Placental pericyte (primary cell): ENCODE results near the gene IQSEC3. TPM values are rescaled to one million over a fixed set of nuclear protein-coding genes. Genes with fewer than 3 reads are reported as not detected.

ENCODE experiments used
- total RNA-seq: library from RNA; depleted of rRNA; stranded (reverse); fragments of >200 nt; gene quantifications from 2 replicates; pipeline ENCODE4 v1.2.3, GENCODE V29; 2012

The IQSEC3 gene
- total RNA-seq = under 0.01 TPM in 1 of 2 replicates, not detected in the other

DNA sequence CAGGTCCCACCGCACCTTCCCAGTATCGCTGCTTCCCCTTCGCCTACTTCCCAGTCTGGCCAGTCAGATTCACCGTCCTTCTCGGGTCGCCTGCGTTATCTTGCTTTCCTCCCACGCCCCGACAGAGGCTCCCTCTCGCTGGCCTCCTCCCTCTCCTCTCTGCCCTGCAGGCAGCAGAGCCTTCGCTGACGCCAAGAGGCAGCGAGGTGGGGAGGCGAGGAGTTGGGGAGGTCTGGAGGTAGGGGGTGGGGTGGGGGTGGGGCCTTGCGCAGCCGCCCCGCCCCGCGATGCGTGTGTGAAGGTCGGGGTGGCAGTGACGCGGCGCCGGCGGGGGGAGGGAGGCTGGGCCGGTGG is at the start of gene IQSEC3:
Gene IQSEC3 (plus strand): TSS at position 340 of the 354 bp plus-strand sequence. CDS start 116 bp downstream, outside the sequence.

DNA sequence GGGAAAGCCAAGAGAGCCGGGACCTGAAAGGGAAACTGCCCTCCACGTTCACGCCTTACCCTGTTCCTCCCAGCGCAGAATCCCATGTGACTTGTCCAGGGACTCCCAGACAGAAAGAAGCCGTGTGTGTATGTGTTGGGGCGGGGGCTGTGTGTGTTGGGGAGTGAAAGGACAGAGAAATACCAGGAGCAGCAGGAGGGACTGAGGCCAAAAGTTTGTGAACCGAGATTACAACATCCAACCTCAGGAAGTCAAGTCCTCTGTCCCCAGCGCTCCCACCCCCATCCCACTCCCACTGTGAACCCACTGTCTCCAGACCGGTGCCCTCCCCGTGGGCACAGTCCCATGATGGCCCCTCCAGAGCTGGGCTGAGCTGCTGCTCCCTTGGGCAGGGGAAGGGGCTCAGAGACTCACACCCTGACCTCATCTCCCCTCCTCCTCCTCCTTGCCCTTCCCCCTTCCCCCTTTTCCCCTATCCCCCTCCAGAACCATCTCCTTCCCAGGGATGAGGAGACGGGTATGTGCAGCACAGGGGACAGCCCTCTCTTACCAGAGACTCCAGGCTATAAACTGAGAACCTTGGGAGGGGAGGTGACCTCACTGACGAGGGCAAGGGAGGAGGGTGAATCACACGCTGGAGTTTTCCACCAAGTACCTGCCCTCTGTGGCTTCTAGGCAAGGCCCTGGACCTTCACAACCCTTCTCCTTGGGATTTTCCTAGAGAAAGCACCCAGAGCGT is 147.6 kb downstream of the IQSEC3 start, which contains the start of gene SLC6A12:
Gene SLC6A12 (minus strand): TSS at position 155 of the 739 bp plus-strand sequence. CDS start 4,171 bp downstream, outside the sequence.

Other genes with a start within 250 kb of the IQSEC3 start
- under 0.01 TPM in 2 replicates for gene SLC6A12, start 147.4 kb downstream of the IQSEC3 start, total RNA-seq
- gene SLC6A13, start 196.1 kb downstream of the IQSEC3 start, total RNA-seq = not detected in 2 replicates